Measurements from ENCODE around the gene MGAT5.

Gene MGAT5, protein sequence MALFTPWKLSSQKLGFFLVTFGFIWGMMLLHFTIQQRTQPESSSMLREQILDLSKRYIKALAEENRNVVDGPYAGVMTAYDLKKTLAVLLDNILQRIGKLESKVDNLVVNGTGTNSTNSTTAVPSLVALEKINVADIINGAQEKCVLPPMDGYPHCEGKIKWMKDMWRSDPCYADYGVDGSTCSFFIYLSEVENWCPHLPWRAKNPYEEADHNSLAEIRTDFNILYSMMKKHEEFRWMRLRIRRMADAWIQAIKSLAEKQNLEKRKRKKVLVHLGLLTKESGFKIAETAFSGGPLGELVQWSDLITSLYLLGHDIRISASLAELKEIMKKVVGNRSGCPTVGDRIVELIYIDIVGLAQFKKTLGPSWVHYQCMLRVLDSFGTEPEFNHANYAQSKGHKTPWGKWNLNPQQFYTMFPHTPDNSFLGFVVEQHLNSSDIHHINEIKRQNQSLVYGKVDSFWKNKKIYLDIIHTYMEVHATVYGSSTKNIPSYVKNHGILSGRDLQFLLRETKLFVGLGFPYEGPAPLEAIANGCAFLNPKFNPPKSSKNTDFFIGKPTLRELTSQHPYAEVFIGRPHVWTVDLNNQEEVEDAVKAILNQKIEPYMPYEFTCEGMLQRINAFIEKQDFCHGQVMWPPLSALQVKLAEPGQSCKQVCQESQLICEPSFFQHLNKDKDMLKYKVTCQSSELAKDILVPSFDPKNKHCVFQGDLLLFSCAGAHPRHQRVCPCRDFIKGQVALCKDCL

DNA sequence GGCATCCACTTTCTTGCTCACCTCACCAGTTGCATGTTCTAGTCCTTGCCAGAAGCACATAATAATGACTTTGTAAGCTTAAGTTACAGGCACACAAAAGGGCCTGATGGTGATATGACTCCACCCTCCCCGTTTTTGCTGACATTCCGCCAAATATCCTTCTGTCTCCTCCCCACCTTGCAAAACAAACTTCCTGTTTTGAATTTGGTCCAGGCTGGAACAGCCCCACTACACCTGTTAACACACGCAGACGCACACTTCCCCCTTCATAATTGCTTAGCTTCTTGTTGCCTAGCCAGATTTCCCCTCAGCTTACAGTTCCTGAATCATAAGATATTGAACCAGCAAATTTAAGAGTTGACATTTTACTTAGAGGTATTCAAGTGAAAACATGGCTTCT lies at the start of gene MGAT5:
TSS of gene MGAT5 (plus strand) at position 269 of the 400 bp plus-strand sequence. CDS start 332 bp downstream, outside the sequence.
- DNase-seq: no peak

DNA sequence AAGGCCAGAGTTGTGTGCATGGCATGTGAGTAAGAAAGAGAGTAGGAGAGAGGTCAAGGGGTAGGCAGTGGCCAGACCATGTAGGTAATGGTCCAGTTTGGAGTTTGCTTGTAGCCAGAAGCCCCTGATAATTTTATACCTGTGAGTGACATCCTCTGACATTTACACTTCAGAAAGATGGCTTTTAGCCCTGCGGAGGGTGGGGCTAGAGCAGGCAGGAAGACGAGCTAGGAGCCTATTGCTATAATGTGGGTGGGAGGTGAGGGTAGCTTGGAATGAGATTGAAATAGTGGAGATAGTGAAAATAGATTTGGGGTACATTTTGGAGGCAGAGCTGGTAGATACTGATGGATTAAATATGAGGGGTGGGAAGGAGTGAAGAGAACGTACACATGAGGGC lies 48.8 kb upstream of the MGAT5 start:
- DNase-seq: no peak

DNA sequence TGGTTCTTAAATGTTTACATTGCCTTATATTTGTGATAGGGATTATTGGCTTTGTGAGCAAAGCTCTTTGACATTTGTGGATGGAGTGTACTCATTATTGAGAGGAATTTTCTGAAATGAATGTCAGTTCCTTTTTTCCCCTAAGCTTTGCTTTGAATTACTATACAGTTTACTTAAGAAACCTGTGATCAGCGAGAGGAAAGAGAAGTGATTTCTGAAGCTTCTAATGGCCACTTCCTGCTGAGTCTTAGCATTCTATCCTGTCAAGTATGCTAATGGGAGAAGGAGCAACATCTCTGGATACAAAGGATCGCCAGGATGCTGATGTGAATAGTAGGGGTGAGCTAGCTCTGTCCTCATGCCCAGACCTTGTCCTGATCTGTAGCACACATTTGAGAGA lies 47.8 kb upstream of the MGAT5 start:
- no peak for DNase-seq

DNA sequence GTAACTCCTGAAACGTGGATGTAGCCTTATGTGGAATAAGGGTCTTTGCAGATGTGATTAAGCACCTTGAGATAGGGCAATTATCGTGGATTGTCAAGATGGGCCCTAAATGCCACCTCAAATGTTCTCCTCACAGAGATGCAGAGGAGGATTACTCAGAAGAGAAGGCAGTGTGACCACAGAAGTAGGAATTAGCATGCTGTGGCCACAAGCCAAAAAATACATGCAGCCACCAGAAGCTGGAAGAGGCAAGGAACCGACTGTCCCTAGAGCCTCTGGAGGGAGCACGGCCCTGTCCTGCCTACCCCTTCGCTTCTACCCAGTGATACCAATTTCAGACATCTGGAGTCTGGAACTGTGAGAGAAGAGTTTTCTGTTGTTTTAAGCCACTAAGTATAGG lies 47.3 kb upstream of the MGAT5 start:
- DNase-seq: peak; percentile 7

DNA sequence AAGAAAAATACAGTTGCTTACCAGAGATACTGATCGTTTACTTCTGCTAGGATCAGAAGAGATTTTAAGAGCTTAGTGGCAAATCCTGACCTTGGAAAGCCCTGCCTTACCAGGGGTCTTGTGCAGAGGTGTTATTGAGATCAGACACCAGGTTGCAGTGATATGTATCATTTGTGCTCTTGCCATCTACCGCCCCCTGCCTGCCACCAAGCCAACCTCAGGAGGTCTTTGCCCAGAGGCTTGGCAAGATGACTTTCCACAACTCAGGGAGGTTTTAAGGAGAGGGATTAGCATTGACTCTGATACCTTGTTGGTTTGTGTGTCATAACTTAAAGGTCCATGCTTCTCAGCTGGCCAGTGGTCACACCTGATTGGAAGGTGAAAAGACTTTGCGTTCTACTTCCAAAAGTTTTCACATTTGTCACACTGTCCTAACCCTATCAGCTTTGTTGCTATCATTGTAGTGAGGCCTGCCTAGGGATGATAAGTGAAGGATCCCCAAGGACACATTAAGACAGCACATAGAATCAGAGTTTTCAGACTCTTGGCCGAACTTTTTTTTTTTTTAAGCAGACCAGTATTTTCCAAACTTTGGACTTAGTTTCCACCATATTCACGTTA lies 46.2 kb upstream of the MGAT5 start:
- no peak for DNase-seq

DNA sequence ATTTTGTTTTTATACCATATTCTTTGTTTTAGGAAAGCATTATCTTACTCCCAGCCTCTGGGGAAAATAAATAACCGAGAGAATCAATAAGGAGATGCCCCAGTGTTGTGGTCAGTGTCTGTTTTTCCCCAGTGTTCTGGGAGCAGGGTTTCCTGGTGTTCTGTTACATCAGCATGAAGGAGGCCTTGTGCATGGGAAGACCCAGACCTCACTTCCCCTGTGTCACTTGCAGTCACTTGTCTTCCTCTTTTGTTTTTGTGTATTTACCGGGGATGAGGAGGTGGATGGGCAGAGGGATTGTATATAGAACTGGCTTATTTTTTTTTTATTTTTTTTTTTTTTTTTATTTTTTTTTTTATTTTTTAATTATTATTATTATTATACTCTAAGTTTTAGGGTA lies 45.0 kb upstream of the MGAT5 start:
- DNase-seq: no peak

DNA sequence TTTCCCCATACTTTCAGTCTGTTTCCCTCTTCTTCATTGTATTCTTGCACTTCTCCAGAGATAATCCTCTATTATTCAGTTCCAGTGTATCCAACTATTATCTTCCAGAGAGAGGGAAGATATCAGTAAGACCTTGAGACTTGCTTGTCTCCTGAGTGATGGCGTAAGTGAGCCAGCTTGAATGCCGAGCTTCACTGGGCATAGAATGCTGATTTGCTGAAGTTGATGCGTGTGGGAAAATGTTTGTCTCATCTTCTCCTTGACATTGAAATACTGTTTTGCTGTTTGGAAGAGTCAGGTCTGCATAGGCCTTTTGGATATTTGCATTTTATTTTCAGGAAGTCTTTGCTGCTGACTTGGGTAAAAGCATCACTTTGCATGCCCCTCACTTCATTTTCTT lies 41.1 kb upstream of the MGAT5 start:
- no peak for DNase-seq

DNA sequence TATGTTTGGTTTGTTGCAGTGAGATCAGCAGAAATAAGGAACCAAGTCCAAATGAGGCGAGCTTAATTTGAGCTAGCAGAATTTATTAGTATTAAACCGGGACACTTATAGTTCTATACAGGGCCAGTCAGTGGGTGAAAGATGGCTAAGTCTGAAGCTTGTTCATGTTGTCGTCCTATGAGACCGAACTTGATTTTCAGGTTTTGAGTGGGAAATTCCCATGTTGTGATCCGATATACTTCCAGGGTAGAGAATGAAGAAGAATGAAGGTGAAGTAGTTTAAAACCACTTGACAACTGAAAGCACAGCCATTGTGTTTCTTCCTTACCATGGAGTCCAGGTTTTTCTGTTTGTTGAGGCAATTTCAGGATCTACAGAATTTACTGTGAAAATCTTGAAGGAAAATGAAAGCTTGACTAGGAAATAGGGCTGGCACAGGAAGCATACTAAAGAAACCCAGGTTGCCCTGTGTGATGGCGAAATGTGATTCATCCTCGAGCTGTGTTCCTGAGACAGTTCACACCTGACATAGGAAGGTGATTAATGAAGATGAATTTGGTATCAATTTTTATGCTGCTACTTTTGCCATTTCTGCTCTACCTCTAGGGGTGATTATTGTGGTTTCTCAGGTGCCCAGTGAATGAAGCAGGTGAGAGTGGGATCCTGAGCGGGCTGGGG lies 37.6 kb upstream of the MGAT5 start:
- no peak for DNase-seq

DNA sequence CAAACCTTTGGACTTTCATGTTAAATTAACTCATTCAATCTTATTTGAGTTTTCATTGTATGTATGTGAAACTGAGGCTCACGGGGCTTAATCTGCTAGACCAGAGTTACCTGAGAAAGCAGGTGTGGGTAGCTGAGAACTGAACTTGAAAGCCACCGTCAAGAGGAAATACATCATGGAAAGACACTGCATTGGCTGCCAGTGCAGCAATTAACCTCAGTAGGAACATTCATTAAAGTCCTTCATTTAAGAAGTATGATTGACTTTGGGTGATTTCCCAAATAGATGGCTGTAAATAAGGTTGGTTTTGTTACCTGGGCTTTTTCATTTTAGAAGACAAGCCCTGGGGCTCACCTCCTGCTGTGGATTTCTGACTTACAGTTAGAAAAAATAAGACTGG lies 36.5 kb upstream of the MGAT5 start:
- no peak for DNase-seq

DNA sequence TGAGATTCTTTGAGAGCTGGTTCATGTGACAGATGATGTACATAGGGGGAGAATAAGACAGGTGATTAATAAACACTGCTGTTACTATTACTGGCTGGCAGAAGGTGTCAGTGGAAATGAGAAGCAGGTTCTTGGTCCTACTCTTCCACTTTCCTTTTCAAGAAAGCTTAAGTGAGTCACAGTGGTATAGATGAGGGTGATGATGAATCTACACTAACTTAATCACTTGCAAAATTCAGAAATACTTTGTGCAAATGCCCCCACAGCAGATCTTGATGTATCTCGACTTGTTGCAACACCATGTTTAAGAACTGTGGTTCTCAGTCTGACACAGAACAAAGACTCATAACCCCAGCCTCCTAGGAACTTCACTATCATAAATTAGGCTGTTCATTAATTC lies 35.9 kb upstream of the MGAT5 start:
- no peak for DNase-seq

DNA sequence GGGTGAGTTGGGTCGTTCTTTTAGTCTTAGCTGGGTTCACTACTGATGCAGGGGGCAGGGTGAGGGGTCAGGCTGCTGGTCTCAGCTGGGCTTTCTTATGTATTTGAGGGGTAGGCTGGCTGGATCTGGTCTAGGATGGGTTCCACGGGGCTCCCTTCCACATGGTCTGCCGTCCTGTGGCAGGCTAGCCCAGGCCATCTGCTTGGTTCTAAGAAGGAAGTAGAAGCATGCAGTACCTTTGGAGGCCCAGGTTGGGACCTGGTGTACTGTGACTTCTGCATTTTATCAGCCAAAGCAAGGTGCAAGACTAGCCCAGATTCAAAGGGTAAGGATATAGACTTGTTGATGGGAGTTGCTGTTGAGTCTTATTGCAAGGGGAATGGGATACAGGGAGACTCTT lies 35.5 kb upstream of the MGAT5 start:
- DNase-seq: no peak

DNA sequence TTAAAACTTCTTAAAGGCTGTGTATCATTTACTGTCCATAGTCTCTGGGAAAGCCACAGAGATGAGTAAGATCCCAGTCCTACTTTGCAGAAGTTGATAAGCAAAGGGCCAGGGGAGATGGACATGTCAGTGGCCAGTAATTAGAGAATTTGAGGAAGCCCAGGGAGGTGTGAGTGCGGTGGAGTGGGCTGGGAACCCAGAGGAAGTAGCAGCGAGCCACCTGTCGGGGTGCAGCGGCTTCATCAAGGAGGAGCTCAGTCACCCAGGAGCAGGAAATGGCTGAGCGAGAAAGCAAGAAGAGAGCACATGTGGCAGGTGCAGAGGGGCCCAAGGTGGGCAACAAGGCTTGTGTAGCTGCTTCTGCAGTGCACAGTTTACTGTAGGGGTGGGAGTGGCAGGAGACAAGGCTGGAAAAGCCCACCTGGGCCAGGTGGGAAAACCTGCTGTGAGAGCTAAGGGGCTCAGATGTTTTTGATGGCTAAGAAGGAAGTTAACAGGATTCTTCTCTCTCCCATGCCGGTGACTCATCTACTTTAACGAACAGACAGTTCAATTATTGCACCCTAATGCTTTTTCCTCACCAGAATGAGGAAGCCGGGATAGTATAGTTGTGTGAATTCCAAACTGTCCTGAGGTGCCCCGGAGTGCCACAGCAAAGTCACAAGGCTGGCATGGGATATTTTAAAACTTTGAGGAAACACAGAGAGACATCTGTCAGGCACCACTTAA lies 34.8 kb upstream of the MGAT5 start:
- DNase-seq: no peak

DNA sequence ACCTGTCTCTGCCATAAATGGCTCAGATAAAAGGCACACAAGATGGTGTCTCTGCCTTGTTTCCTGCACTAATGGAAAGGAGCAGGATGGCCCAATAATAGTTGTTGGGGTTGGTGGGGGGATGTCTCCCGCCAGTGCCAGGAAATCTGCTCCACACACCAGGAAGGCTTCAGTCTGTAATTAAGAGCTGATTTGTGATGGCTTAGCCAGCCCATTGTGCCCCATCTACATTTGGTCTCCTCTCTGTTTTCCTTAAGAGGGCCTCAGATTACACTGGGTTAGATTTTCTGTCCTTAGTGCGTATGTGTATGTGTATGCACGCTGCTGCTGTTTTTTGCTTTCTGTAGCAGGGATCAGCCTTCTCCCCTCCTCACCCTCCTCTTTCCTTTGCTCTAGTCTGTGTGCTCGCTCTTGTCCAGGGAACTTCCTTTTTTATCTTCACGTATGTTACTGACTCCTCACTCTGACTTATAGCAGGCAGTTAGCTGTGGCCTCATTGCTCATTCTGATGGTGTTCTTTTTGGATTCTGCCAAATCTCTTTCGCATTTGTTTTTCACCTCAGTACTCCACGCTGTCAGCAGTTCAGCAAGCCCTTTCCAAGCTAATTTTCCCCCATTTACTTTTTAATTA lies 33.4 kb upstream of the MGAT5 start:
- no peak for DNase-seq

DNA sequence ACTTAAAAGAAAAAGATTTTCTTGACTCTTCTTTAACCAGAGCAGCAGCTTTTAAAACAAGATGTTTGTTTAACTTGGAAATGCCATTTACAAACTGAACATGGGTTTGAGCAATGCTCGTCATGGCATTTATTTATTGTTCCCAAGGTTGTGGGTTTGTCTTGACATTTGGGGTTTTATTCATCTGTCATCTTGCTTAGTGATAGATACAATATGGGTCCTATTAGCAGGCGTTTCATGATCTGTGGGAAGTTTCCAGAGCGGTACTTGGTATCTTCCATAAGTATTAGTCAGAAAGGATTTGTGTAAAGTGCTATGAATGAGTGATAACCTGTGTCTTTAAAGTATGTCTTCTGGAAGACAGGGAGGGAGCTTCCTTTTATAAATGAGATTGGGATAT lies 29.9 kb upstream of the MGAT5 start:
- no peak for DNase-seq

DNA sequence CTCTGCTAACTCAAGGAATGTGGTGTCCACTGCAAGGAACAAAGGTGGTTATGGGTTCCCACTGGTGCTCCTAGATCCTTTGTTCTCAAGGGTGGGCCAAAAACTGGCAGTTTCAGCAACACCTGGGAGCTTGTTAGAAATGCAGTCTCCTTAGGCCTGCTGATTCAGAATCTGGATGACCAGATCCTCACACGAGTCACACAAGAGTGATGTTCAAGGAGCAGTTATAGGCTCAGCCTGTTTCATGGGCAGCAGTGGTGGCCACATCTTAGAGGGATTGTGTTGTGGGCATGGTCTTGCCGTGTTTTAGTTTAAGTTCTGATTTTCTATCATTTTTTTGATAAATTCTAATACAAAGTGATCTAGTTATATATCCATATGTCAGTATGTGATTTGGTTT lies 28.7 kb upstream of the MGAT5 start:
- no peak for DNase-seq

DNA sequence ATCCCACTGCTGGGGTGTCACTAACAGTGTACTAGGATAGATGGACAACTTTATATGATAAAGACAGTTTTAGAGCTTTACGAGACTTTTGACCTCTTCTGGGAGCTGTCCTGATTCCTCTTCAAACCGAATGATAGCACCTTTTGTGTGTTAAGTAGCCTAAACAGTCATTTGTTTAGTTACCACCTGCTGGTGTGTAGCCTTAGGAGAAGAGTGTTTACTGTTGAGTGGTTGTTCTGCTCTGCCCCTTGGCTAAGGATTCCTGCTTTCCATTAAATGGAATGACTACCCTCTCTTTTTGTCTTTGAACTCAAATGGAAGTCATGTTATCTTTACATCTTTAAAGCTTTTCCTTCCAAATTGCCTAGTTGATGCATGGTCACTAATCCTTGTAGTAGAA lies 28.0 kb upstream of the MGAT5 start:
- no peak for DNase-seq

DNA sequence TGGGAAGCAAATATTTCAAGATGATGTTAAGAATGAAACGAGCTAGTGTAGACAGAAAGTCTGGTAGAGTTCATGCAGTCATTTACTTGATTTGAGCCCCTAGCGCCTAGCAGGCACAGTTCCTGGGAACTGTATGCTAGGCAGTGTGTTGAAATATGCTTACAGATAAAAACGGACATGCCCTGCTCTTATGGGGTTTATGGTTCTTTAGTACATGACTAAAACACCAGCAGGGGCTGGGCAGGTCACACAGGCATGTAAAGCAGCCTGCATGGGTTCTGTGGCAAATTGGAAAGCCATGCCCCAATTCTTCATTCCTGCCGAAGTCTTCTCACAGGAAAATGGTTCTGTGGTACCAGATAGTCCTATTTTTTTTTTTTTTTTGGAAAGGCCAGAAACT lies 27.3 kb upstream of the MGAT5 start:
- DNase-seq: no peak

DNA sequence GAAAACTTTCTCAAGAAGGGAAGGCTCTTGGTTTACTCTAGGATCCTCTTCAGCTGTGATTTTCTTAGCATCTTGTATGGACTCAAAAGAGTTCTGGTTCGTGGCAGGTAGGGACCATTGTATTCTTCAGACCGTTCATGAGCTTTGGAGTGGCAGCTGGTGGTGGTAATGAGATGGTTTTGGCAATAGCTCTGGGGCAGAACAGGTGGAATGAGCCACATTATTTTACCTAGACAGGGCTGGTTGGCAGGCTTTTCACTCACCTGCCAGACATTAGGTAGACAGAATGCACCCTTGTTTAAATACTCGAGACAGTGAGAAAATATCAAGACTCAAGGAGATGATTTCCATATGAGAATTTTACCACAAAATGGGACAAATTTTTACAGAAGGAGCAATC lies 26.2 kb upstream of the MGAT5 start:
- no peak for DNase-seq

DNA sequence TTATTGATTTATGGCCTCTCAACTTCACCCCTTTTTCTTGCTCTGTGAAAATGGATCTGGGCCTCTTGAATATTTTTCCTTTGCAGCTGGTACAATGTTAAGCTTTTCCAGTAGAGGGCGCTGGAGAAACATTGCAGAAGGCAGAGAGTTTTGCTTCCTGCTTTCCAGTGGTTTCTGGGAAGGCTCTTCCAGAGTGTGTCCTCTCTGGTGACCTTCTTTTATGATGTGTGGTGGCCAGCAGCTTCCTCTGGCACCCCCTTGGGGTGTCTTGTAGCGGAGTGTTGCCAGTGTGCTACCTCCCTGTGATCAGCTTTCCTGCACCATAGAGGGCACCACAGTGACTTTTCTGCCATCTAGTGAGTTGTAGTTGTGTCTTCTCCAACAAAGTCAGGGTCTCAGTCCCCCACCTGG lies 25.4 kb upstream of the MGAT5 start:
- DNase-seq: no peak

DNA sequence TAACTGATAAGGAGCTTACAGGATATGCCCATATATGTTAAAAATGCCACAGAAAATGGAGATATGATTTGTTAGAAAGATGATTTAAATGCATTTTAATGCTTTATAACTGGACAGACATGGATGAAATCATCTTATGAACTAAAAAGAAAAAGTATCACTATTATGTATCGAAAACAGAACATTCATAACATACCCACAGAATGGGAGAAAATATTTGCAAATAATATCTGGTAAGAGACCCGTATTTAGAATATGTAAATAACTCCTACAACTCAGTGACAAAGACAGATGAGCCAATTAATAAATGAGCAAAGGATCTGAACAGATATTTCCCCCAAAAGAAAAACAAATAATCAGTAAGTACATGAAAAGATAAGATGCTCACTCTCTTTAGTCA lies 24.3 kb upstream of the MGAT5 start:
- no peak for DNase-seq

DNA sequence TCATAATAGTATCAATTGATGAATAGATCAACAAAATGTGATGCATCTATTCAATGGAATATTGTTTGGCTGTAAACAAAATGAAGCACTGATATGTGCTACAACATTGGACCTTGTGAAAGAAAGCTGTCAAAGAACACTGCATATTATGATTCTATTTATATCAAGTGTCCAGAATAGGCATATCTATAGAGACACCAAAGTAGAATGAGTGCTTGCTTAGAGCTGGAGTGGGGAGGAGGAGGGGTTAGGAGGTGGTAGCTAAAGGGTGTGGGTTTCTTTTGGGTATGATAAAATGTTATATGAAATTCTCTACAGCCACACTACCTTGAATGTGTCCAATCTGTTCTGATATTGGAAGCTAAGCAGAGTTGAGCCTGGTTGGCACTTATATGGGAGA lies 23.0 kb upstream of the MGAT5 start:
- no peak for DNase-seq

DNA sequence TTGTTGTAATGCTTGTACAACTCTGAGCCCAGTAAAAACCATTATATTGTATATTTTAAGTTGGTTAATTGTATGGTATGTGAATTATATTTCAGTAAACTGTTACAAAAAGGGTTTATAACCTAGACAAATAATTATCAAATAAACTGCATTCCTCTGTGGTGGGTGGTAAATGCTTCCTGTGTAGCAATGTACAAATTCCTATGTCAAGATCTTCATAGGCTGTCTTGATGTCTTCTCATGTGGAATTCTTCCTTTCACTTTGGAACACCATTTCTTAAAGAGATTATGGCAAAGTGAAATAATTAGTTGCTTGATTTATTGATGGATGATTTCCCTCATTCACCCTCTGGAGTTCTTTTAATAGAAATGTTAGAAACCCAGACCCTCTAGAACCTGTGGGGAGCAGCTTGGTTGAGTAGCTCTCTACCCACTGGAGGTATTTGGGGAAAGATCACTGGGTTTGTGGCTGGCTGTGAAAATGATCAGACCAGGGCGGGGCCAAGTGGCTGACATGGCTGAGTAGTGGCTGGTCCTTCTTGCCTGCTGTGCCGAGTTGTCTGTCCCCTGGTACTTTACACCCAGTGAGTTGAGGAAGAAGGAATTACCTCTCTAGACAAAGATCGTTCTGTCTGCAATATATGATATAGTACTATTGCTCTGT lies 22.4 kb upstream of the MGAT5 start:
- DNase-seq: no peak
